SK-N-MC (cell line): ENCODE data around the gene BGLAP.

Source experiments
- EZH2 ChIP-seq: fragments of 200-600 bp; sonication (generic); IDR thresholded peaks from one replicate; pipeline ENCODE4 v1.6.1; 2017; ENCODE audit warnings: antibody characterized with exemption
- FOXP2 ChIP-seq: optimal IDR thresholded peaks from 2 replicates; pipeline ENCODE3; 2011; ENCODE audit warnings: mild to moderate bottlenecking, moderate library complexity; ENCODE audit not compliant: insufficient read depth; ENCODE audit errors: extremely low read length, control extremely low read depth

- TF ChIP-seq EZH2: no peak
- TF ChIP-seq FOXP2: no peak
Measured at GRCh38 chr1:156286061-156286460, 44.1 kb downstream of the BGLAP start.
